Activated naive CD4-positive, alpha-beta T cell treated with anti-CD3 and anti-CD28 coated beads, Interleukin-2, amount 10 ng/mL, durations not matched to agents 7 days and 5 days (primary cell): ENCODE data around the gene C3orf52.

ENCODE experiments used
- CTCF ChIA-PET: fragments of 350-600 bp; sonication (Branson Sonifier 250); formaldehyde crosslinking; loops from one replicate; lab custom pipeline; 2021; ENCODE audit warnings: antibody characterized with exemption; lab: Charles Lee
- DNase-seq: peaks from one replicate; pipeline ENCODE4 v3.0.0-alpha.2; 2020
- H3K27ac Mint-ChIP-seq: one replicate; pipeline ENCODE4 v1.8.0; 2021; ENCODE audit warnings: mild to moderate bottlenecking, moderate library complexity, mixed read lengths
- H3K27me3 Mint-ChIP-seq: one replicate; pipeline ENCODE4 v1.8.0; 2021; ENCODE audit warnings: mild to moderate bottlenecking, mixed read lengths
- H3K36me3 Mint-ChIP-seq: one replicate; pipeline ENCODE4 v1.8.0; 2021; ENCODE audit warnings: mixed read lengths
- H3K4me1 Mint-ChIP-seq: one replicate; pipeline ENCODE4 v1.8.0; 2021; ENCODE audit warnings: mixed read lengths
- H3K4me3 Mint-ChIP-seq: one replicate; pipeline ENCODE4 v1.8.0; 2021; ENCODE audit warnings: mild to moderate bottlenecking, moderate library complexity, mixed read lengths
- H3K9me3 Mint-ChIP-seq: one replicate; pipeline ENCODE4 v1.8.0; 2021; ENCODE audit warnings: mixed read lengths

C3orf52 gene

DNA sequence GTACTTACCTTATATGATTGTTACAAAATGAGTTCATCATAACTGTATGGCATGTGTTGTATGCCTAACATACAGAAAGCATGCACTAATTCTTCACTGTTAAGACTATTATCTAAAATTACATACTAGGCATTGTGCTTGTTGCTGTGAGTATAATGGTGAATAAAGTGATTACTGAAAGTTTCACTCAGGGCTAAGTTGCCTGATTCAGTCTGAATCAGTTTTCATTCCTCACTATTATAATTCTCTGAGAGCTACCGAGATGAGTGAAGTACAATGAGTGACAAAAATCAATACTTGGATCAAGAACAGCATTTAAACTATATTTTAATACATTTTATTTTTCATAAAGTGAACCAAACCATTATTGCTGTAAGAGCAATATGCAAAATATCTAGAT is 54.4 kb downstream of the C3orf52 start:
- CTCF ChIA-PET = interaction anchor here (4.5 kb wide), 1 partner anchor 152 kb away, joined by 35 read pairs; the partner anchor contains the start of gene SLC9C1
- no peak for DNase-seq
- H3K4me1 Mint-ChIP-seq = peaks cover 27% of the 10 kb centered on the region
- H3K9me3 Mint-ChIP-seq = peaks cover 12% of the 10 kb centered on the region
- H3K4me3 Mint-ChIP-seq = no peak overlapping the region
- H3K36me3 Mint-ChIP-seq = peaks cover 2% of the 10 kb centered on the region
- H3K27ac Mint-ChIP-seq = no peak overlapping the region
- no peaks in the 10 kb centered on the region for H3K27me3 Mint-ChIP-seq

DNA sequence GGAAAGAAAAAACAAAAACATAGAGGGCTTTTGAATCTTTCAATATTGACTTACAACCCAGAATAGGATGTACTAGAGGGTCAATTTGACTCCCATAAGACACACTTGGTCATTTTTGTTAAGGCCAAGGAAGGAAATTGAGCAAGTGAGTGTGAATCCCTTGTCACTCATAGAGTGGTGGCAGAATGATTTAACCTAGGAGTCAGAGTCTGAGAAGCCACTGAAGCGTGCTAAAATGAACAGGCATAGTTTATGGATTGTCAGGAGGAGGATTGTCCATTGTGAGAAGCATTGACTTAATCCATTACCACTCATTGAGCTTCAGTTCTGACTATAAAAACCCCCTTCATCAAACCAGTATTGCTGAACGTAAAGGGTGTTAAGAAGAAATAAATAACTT is 55.1 kb downstream of the C3orf52 start:
- H3K9me3 Mint-ChIP-seq = peaks cover 13% of the 10 kb centered on the region
- no peaks in the 10 kb centered on the region for H3K27me3 Mint-ChIP-seq
- no peak for DNase-seq
- peaks cover 2% of the 10 kb centered on the region for H3K36me3 Mint-ChIP-seq
- no peak overlapping the region for H3K4me3 Mint-ChIP-seq
- no peak overlapping the region for H3K27ac Mint-ChIP-seq
- CTCF ChIA-PET = no interaction called here
- peaks cover 21% of the 10 kb centered on the region for H3K4me1 Mint-ChIP-seq

GRCh38 chr3:112143251-112143650 is 57.1 kb downstream of the C3orf52 start:
- peaks cover 10% of the 10 kb centered on the region for H3K4me1 Mint-ChIP-seq
- CTCF ChIA-PET = interaction anchor here (1.3 kb wide), 1 partner anchor 32 kb away, joined by 3 read pairs; no protein-coding TSS in a partner anchor

DNA sequence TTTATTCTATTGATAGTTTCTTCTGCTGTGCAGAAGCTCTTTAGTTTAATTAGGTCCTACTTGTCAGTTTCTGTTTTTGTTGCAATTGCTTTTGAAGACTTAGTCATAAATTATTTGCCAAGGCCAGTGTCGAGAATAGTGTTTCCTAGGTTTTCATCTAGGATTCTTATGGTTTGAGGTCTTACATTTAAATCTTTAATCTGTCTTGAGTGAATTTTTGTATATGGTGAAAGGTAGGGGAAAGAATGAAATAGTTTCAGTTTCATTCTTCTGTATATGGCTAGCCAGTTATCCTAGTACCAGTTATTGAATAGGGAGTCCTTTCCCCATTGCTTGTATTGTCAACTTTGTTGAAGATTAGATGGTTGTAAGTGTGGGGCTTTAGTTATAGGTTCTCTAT is 57.5 kb downstream of the C3orf52 start:
- peak overlapping the region; percentile 43 for H3K27ac Mint-ChIP-seq
- peaks cover 10% of the 10 kb centered on the region for H3K4me1 Mint-ChIP-seq
- H3K27me3 Mint-ChIP-seq = peaks cover under 1% of the 10 kb centered on the region
- peaks cover 10% of the 10 kb centered on the region for H3K36me3 Mint-ChIP-seq
- peaks cover 30% of the 10 kb centered on the region for H3K9me3 Mint-ChIP-seq
- no peak overlapping the region for H3K4me3 Mint-ChIP-seq
- no peak for DNase-seq
- CTCF ChIA-PET = interaction anchor here (1.3 kb wide), 1 partner anchor 32 kb away, joined by 3 read pairs; no protein-coding TSS in a partner anchor

More at GRCh38 chr3:112143251-112143650, 57.1 kb downstream of the C3orf52 start:
- Mint-ChIP-seq H3K36me3 (peaks cover 10% of the 10 kb centered on the region), H3K27ac (no peak overlapping the region), H3K4me3 (no peak overlapping the region), H3K9me3 (peaks cover 28% of the 10 kb centered on the region), H3K27me3 (no peaks in the 10 kb centered on the region)
- DNase-seq = no peak

DNA sequence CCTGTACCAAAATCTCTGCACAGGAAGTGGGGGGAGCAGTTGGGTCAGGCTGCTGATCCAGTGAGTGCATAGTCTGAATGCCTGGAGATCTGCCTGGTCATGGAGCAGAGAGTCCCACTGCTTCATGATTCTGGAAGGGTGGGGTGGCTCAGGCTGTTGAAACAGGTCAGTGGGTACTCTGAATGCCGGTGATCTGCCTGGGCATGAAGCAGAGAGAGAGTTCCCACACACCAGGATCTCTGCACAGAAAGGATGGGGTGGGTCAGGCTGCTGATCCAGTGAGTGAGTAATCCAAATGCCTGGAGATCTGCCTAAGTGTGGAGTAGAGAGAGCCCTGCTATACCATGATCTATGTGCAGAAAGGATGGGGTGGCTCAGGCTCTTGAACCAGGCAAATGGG is 62.9 kb downstream of the C3orf52 start:
- H3K36me3 Mint-ChIP-seq = peaks cover 10% of the 10 kb centered on the region
- no peak overlapping the region for H3K27ac Mint-ChIP-seq
- CTCF ChIA-PET = no interaction called here

DNA sequence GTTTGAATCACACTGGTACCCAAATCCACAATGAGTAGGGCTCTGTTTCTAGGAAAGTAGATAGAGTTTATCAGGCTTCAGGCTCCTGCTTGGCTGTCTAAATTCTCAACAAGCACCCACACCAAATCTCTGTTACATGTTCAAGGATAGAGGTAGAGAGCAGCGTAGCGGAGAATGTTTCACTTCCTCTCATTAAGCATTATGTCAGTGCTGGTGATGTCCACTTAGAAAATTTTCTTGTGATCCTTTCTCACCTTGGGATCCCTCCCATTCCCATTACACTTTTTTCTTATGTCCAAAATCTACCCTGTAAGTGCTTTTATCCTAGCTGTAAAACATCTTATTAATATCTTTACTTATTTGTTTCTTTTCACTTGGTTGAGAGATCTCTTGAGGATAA is 81.6 kb downstream of the C3orf52 start:
- Mint-ChIP-seq H3K4me1 (no peaks in the 10 kb centered on the region), H3K27me3 (peaks cover 13% of the 10 kb centered on the region), H3K36me3 (no peaks in the 10 kb centered on the region), H3K4me3 (no peak overlapping the region), H3K27ac (no peak overlapping the region), H3K9me3 (peaks cover 4% of the 10 kb centered on the region)
- no peak for DNase-seq
- CTCF ChIA-PET = interaction anchor here (1.4 kb wide), 1 partner anchor 30 kb away, joined by 3 read pairs; no protein-coding TSS in a partner anchor

More for the DNA sequence above, 62.9 kb downstream of the C3orf52 start:
- peaks cover 5% of the 10 kb centered on the region for H3K27me3 Mint-ChIP-seq
- no peak for DNase-seq
- no peak overlapping the region for H3K4me3 Mint-ChIP-seq
- no peaks in the 10 kb centered on the region for H3K4me1 Mint-ChIP-seq
- H3K9me3 Mint-ChIP-seq = peaks cover 32% of the 10 kb centered on the region
